Measurements from ENCODE around the gene SLC38A3. TPM values are rescaled to one million over a fixed set of nuclear protein-coding genes. Genes with fewer than 3 reads are reported as not detected.
A peak's percentile ranks its signal among the peaks of the same experiment; 100 is the strongest.

SLC38A3 gene
- total and polyA plus RNA-seq, 12 donors, result 0.05 to 48.8 (median 0.28) TPM; not detected in 2

- 52 to 65% (median 59%) methylated on average over 7 to 12 of the region's 12 CpGs for WGBS, 4 donors
- intact Hi-C loops (cut with DNase I), result no loop called here
- Histone ChIP-seq H3K4me1 (replicated peaks in 1 of 2) (peaks cover 0 to 10% of the 10 kb centered on the region in 2 donors), H3K27ac (no peak overlapping the region), H3K4me3 (no peak overlapping the region), H3K9me3 (replicated peaks in 1 of 3) (no peaks in the 10 kb centered on the region), H3K27me3 (peaks cover 25% of the 10 kb centered on the region), H3K36me3 (replicated peaks in 1 of 2) (no peaks in the 10 kb centered on the region)
- no peak for DNase-seq
- no peak for TF ChIP-seq POLR2A (IDR thresholded peaks at IDR 0.05)
- no peak for TF ChIP-seq CTCF (IDR thresholded peaks at IDR 0.05)
These were observed 965 bp upstream of the SLC38A3 start for GRCh38 chr3:50203809-50204803.

- Histone ChIP-seq H3K4me3 (peak overlapping the region in 1 of 4 donors; percentile 32), H3K9me3 (replicated peaks in 1 of 3) (no peaks in the 10 kb centered on the region), H3K27ac (no peak overlapping the region), H3K4me1 (replicated peaks in 1 of 2) (peaks cover 0 to 10% of the 10 kb centered on the region in 2 donors), H3K27me3 (peaks cover 25% of the 10 kb centered on the region), H3K36me3 (replicated peaks in 1 of 2) (no peaks in the 10 kb centered on the region)
- WGBS, 4 donors, result 0 to 13% (median 11%) methylated on average over 1 to 67 of the region's 67 CpGs
- no peak for DNase-seq
- TF ChIP-seq CTCF (IDR thresholded peaks at IDR 0.05) (no peak), POLR2A (IDR thresholded peaks at IDR 0.05) (no peak)
- intact Hi-C loops (cut with DNase I), result no loop called here
These were observed 574 bp downstream of the SLC38A3 start for GRCh38 chr3:50205413-50206276.

GRCh38 chr3:50207359-50208042, 2.4 kb downstream of the SLC38A3 start:
- Histone ChIP-seq H3K36me3 (replicated peaks in 1 of 2) (no peaks in the 10 kb centered on the region), H3K4me1 (replicated peaks in 1 of 2) (peaks cover 0 to 10% of the 10 kb centered on the region in 2 donors), H3K4me3 (no peak overlapping the region), H3K27me3 (peaks cover 25% of the 10 kb centered on the region), H3K27ac (no peak overlapping the region), H3K9me3 (replicated peaks in 1 of 3) (no peaks in the 10 kb centered on the region)
- TF ChIP-seq POLR2A (IDR thresholded peaks at IDR 0.05) (no peak), CTCF (IDR thresholded peaks at IDR 0.05) (no peak)
- 87 to 95% (median 93%) methylated on average over 10 to 17 of the region's 17 CpGs for WGBS, 4 donors
- no peak for DNase-seq
- intact Hi-C loops (cut with DNase I), result no loop called here
